ENCODE measurements around the gene MGAM2. TPM values are rescaled to one million over a fixed set of nuclear protein-coding genes. Genes with fewer than 3 reads are reported as not detected.

MGAM2 gene
- total RNA-seq, 1 experiment from 2014 or later, result not detected

DNA sequence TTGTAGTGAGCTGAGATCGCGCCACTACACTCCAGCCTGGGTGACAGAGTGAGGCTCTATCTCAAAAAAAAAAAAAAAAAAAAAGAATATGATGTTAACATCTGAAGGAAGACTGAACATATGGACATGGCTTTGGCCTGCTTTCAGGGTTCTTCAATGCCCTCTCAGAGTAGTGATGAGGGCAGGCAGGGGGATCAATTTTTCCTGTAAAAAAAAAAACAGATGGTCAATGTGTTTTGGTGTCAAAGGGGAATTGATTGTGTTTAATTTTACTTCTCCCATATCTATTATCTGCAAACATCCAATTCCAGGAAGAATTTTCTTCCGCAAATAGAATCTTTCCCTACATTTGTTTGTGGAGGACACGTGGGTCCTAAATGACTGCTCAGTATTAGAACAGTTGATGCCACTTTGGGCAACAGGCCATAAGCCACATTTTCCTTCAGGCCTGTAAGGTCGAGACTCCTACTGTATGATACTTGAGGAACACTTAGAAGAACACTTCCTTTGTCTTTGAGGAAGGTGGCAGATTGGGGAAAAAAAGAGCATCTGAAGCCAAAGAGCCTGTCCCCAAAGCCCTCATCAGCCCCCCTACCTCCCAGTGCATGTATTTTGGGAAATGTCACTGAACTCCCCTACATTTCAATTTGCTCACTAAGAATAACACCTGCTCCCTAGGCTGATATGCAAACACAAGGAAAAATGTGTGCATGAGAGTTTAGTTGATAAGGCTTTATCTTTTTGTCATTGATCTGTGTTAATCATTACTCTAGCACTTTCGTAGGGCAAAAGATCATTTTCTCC is 28.3 kb downstream of the MGAM2 start:
- Histone ChIP-seq H3K36me3 (replicated peaks; ENCODE audit: control insufficient read depth, insufficient read depth, low read length) (no peaks in the 10 kb centered on the region), H3K4me3 (ENCODE audit: insufficient read depth, low read depth, low read length) (no peak overlapping the region), H3K27me3 (ENCODE audit: control insufficient read depth, insufficient read depth, low read length) (no peaks in the 10 kb centered on the region)
- no peak for DNase-seq

DNA sequence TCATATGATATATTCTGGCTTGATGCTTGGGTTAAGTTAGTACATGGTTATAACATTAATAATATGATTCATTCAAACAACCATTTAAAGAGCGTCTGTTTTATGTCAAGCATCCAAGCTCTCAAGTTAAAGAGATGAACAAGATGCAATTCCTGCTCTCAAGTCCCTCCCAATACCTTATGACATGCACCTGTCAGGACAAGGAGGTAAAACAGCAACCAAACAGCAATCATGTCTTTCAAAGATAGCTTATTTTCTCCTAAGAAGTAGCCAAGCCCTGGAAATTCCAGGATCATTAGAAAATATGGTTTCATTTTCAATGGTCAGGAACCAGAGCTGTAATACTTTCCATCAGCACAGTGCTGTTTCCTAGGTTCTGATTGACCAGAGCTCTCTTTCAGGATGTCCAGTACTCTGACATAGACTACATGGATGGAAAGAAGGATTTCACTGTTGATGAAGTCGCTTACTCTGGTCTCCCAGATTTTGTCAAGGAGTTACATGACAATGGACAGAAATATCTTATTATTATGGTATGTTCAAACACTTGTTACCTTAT is 29.0 kb downstream of the MGAM2 start:
- H3K4me3 ChIP-seq (ENCODE audit: insufficient read depth, low read depth, low read length), result no peak overlapping the region
- no peaks in the 10 kb centered on the region for H3K27me3 ChIP-seq (ENCODE audit: control insufficient read depth, insufficient read depth, low read length)
- no peak for DNase-seq
- H3K36me3 ChIP-seq (replicated peaks; ENCODE audit: control insufficient read depth, insufficient read depth, low read length), result no peaks in the 10 kb centered on the region

DNA sequence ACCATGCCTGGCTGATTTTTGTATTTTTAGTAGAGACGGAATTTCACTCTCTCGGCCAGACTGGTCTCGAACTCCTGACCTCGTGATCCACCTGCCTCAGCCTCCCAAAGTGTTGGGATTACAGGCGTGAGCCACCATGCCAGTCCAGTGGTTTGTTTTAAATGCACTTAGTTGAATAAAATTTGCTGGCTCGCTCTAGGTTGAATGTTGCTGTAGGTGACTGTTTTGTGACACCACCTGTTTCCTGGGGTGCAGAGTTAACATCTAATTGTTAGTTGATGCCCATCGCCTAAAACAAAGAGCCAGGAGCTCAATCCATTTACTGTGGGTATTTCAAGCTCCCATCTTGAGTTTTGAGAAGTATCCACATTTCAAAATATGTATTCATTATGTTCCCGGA is 31.2 kb downstream of the MGAM2 start:
- Histone ChIP-seq H3K4me3 (ENCODE audit: insufficient read depth, low read depth, low read length) (no peak overlapping the region), H3K36me3 (replicated peaks; ENCODE audit: control insufficient read depth, insufficient read depth, low read length) (no peaks in the 10 kb centered on the region), H3K27me3 (ENCODE audit: control insufficient read depth, insufficient read depth, low read length) (no peaks in the 10 kb centered on the region)
- DNase-seq, result no peak

- no peaks in the 10 kb centered on the region for H3K36me3 ChIP-seq (replicated peaks; ENCODE audit: control insufficient read depth, insufficient read depth, low read length)
- H3K27me3 ChIP-seq (ENCODE audit: control insufficient read depth, insufficient read depth, low read length), result no peaks in the 10 kb centered on the region
- no peak overlapping the region for H3K4me3 ChIP-seq (ENCODE audit: insufficient read depth, low read depth, low read length)
- no peak for DNase-seq
Observed at GRCh38 chr7:142146124-142146523, 34.6 kb downstream of the MGAM2 start.

DNA sequence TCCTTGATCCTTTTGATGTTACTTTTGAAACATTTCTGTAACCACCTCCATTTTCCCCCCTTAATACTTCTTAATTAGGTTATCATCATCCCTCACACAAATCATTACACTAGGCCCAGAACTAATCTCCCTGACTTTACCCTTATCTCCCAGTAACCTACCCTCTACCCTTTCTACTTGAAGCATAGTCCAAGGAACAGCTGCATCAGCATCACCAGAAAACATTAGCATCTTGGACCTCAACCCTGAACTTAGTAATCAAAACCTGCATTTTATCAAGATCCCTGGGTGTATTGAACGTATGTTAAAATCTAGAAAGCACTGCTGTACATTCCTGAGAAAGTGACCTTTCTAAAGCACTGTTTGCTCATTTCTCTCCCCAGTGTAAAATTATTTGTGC is 38.8 kb downstream of the MGAM2 start:
- no peak overlapping the region for H3K4me3 ChIP-seq (ENCODE audit: insufficient read depth, low read depth, low read length)
- no peak for DNase-seq
- no peaks in the 10 kb centered on the region for H3K36me3 ChIP-seq (replicated peaks; ENCODE audit: control insufficient read depth, insufficient read depth, low read length)
- H3K27me3 ChIP-seq (ENCODE audit: control insufficient read depth, insufficient read depth, low read length), result no peaks in the 10 kb centered on the region

DNA sequence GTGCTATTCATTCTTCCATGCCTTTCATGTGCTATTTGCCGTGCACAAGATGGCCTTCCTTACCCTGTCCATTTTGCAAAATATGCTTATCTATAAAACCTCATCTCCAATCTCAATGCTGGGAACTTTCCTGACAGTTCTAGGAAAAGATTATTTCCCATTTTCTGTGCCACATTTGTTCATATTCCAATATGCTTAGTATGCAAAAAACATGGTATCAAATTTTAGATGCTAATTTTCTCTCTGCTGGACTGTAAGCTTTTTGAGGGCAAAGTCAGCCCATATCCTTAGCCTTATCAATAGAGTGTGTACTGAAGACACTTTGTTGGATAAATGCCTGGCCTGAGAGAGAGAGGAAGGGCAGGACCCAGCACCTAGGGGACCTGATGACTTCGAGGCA is 39.4 kb downstream of the MGAM2 start:
- no peak for DNase-seq
- Histone ChIP-seq H3K36me3 (replicated peaks; ENCODE audit: control insufficient read depth, insufficient read depth, low read length) (no peaks in the 10 kb centered on the region), H3K4me3 (ENCODE audit: insufficient read depth, low read depth, low read length) (no peak overlapping the region), H3K27me3 (ENCODE audit: control insufficient read depth, insufficient read depth, low read length) (no peaks in the 10 kb centered on the region)

GRCh38 chr7:142152076-142152475 is 40.6 kb downstream of the MGAM2 start:
- H3K36me3 ChIP-seq (replicated peaks; ENCODE audit: control insufficient read depth, insufficient read depth, low read length), result no peaks in the 10 kb centered on the region
- no peak for DNase-seq
- H3K4me3 ChIP-seq (ENCODE audit: insufficient read depth, low read depth, low read length), result no peak overlapping the region
- no peaks in the 10 kb centered on the region for H3K27me3 ChIP-seq (ENCODE audit: control insufficient read depth, insufficient read depth, low read length)

GRCh38 chr7:142153400-142153799 is 41.9 kb downstream of the MGAM2 start:
- no peaks in the 10 kb centered on the region for H3K36me3 ChIP-seq (replicated peaks; ENCODE audit: control insufficient read depth, insufficient read depth, low read length)
- no peaks in the 10 kb centered on the region for H3K27me3 ChIP-seq (ENCODE audit: control insufficient read depth, insufficient read depth, low read length)
- DNase-seq, result no peak
- no peak overlapping the region for H3K4me3 ChIP-seq (ENCODE audit: insufficient read depth, low read depth, low read length)

- no peak for DNase-seq
- no peaks in the 10 kb centered on the region for H3K27me3 ChIP-seq (ENCODE audit: control insufficient read depth, insufficient read depth, low read length)
- H3K4me3 ChIP-seq (ENCODE audit: insufficient read depth, low read depth, low read length), result no peak overlapping the region
- H3K36me3 ChIP-seq (replicated peaks; ENCODE audit: control insufficient read depth, insufficient read depth, low read length), result no peaks in the 10 kb centered on the region
Observed at GRCh38 chr7:142158736-142159496, 47.4 kb downstream of the MGAM2 start.

DNA sequence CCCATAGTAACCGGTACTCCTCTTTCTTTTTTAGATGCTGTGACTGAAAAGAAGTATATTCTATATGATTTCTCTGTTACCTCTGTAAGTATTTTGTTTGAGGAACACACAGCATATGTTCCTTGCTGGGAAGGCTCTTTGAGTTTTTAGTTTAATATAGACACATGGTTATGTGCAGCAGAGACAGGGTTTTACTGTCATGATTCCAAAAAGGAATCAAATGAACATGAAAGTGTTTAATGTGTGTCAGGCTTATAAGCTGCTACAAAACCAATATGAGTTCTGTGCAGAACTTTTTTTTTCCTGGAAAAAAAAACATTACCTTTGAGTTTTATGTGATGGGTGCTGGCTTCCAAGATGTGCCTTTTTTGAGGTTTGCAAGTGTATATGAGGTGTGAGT is 50.4 kb downstream of the MGAM2 start:
- no peak overlapping the region for H3K4me3 ChIP-seq (ENCODE audit: insufficient read depth, low read depth, low read length)
- no peak for DNase-seq

GRCh38 chr7:142168746-142169145 is 57.2 kb downstream of the MGAM2 start:
- DNase-seq, result no peak
- no peaks in the 10 kb centered on the region for H3K36me3 ChIP-seq (replicated peaks; ENCODE audit: control insufficient read depth, insufficient read depth, low read length)
- no peak overlapping the region for H3K4me3 ChIP-seq (ENCODE audit: insufficient read depth, low read depth, low read length)
- no peaks in the 10 kb centered on the region for H3K27me3 ChIP-seq (ENCODE audit: control insufficient read depth, insufficient read depth, low read length)

More for the DNA sequence above, 50.4 kb downstream of the MGAM2 start:
- no peaks in the 10 kb centered on the region for H3K36me3 ChIP-seq (replicated peaks; ENCODE audit: control insufficient read depth, insufficient read depth, low read length)
- H3K27me3 ChIP-seq (ENCODE audit: control insufficient read depth, insufficient read depth, low read length), result no peaks in the 10 kb centered on the region

GRCh38 chr7:142172932-142173331 is 61.4 kb downstream of the MGAM2 start:
- Histone ChIP-seq H3K36me3 (replicated peaks; ENCODE audit: control insufficient read depth, insufficient read depth, low read length) (no peaks in the 10 kb centered on the region), H3K4me3 (ENCODE audit: insufficient read depth, low read depth, low read length) (no peak overlapping the region), H3K27me3 (ENCODE audit: control insufficient read depth, insufficient read depth, low read length) (no peaks in the 10 kb centered on the region)
- DNase-seq, result no peak

DNA sequence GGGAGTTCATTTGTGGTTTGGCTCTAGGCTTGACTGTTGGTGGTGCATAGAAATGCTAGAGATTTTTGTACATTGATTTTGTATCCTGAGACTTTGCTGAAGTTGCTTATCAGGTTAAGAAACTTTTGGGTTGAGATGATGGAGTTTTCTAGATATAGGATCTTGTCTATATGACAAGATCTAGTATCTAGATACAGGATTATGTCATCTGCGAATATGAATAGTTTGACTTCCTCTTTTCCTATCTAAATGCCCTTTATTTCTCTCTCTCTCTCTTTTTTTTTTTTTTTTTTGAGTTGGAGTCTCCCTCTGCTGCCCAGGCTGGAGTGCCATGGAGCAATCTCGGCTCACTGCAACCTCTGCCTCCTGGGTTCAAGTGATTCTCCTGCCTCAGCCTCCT is 62.9 kb downstream of the MGAM2 start:
- no peaks in the 10 kb centered on the region for H3K36me3 ChIP-seq (replicated peaks; ENCODE audit: control insufficient read depth, insufficient read depth, low read length)
- no peak for DNase-seq

GRCh38 chr7:142175594-142175993 is 64.1 kb downstream of the MGAM2 start:
- DNase-seq, result no peak
- Histone ChIP-seq H3K36me3 (replicated peaks; ENCODE audit: control insufficient read depth, insufficient read depth, low read length) (no peaks in the 10 kb centered on the region), H3K4me3 (ENCODE audit: insufficient read depth, low read depth, low read length) (no peak overlapping the region), H3K27me3 (ENCODE audit: control insufficient read depth, insufficient read depth, low read length) (no peaks in the 10 kb centered on the region)

More for the DNA sequence above, 62.9 kb downstream of the MGAM2 start:
- H3K27me3 ChIP-seq (ENCODE audit: control insufficient read depth, insufficient read depth, low read length), result no peaks in the 10 kb centered on the region
- no peak overlapping the region for H3K4me3 ChIP-seq (ENCODE audit: insufficient read depth, low read depth, low read length)

DNA sequence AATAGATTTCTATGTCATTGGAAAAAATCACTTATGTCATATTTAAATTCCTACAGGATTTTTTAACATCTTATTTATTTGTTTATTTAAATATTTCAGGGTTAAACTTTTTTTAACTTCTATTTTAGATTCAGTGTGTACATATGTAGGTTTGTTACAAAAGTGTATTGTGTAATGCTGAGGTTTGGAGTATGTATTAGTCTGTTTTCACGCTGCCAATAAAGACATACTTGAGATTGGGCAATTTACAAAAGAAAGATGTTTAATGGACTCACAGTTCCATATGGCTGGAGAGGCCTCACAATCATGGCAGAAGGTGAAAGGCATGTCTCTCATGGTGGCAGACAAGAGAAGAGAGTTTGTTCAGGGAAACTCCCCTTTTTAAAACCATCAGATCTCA is 65.4 kb downstream of the MGAM2 start:
- H3K4me3 ChIP-seq (ENCODE audit: insufficient read depth, low read depth, low read length), result no peak overlapping the region
- H3K36me3 ChIP-seq (replicated peaks; ENCODE audit: control insufficient read depth, insufficient read depth, low read length), result no peaks in the 10 kb centered on the region
- no peaks in the 10 kb centered on the region for H3K27me3 ChIP-seq (ENCODE audit: control insufficient read depth, insufficient read depth, low read length)
- no peak for DNase-seq

All from H7 (cell line).